ENCODE results near the gene SMAP2.
"Not testable (repeated sequence)": the region's sequence is repeated elsewhere in the genome, so short reads cannot be mapped to it uniquely, and the experiment has no call there.

- not testable (repeated sequence) for TF ChIP-seq CTCF (optimal IDR thresholded peaks at IDR 0.05 in 1 of 3, IDR thresholded peaks at IDR 0.05 in 1 of 3, conservative IDR thresholded peaks at IDR 0.05 in 1 of 3; ENCODE audit: extremely low read depth in 1 of 3, insufficient read depth in 2 of 3, low read length in 3 of 3); EZH2 (IDR thresholded peaks at IDR 0.05; ENCODE audit: low read length)
Observed at GRCh38 chr1:40387381-40388306, 14.1 kb downstream of the SMAP2 start.

Data from keratinocyte (primary cell).